Measurements from ENCODE around the gene PKLR. TPM values are rescaled to one million over a fixed set of nuclear protein-coding genes. Genes with fewer than 3 reads are reported as not detected.

The PKLR gene
- total and polyA plus RNA-seq, 2 donors (not counting 1 experiment from before 2014, with no cell fraction given): not detected

GRCh38 chr1:155307247-155307740 is 6.1 kb upstream of the PKLR start:
- Histone ChIP-seq H3K27me3 (replicated peaks in 1 of 4; ENCODE audit: control extremely low read depth in 1 of 4, control insufficient read depth in 3 of 4, insufficient read depth in 4 of 4, low read length in 3 of 4) (no peaks in the 10 kb centered on the region), H3K9me3 (ENCODE audit: control extremely low read depth in 1 of 3, control insufficient read depth in 2 of 3, insufficient read depth in 1 of 3, low read length in 2 of 3) (peaks cover 0 to 2% (median 0%) of the 10 kb centered on the region in 3 donors), H3K9ac (ENCODE audit: low read length) (no peak overlapping the region), H3K4me3 (ENCODE audit: control extremely low read depth in 1 of 5, extremely low read depth in 1 of 5, insufficient read depth in 1 of 5, low read depth in 2 of 5, low read length in 4 of 5) (no peak overlapping the region), H3K36me3 (replicated peaks in 1 of 2; ENCODE audit: control extremely low read depth in 1 of 2, control insufficient read depth in 1 of 2, extremely low read depth in 1 of 2, insufficient read depth in 2 of 2, low read length in 1 of 2) (no peaks in the 10 kb centered on the region), H2AFZ (ENCODE audit: insufficient read depth, low read depth, low read length, poor library complexity, severe bottlenecking) (no peak overlapping the region), H3K27ac (ENCODE audit: low read length in 2 of 2) (peak overlapping the region in 1 of 2 donors; percentile 91), H4K20me1 (ENCODE audit: control insufficient read depth, insufficient read depth, low read length, poor library complexity, severe bottlenecking) (no peaks in the 10 kb centered on the region), H3K4me2 (replicated peaks; ENCODE audit: low read depth, low read length, poor library complexity, severe bottlenecking) (no peak overlapping the region), H3K4me1 (ENCODE audit: control insufficient read depth in 2 of 2, insufficient read depth in 2 of 2, low read length in 2 of 2) (peaks cover 10 to 23% of the 10 kb centered on the region in 2 donors), H3K79me2 (ENCODE audit: control insufficient read depth, insufficient read depth, low read length) (peaks cover 30% of the 10 kb centered on the region)
- Mint-ChIP-seq H3K27ac (peak overlapping the region; percentile 79), H3K4me3 (peak overlapping the region; percentile 59), H3K4me1 (peaks cover 27% of the 10 kb centered on the region), H3K27me3 (peaks cover 4% of the 10 kb centered on the region), H3K9me3 (ENCODE audit: insufficient read depth) (no peaks in the 10 kb centered on the region)
- ChIA-PET POLR2A (interaction anchor here (0.7 to 1.4 kb wide), 4 partner anchors 16 to 1487 kb away, joined by 3 to 5 read pairs (median 4); partner anchors contain the start of gene SCAMP3), CTCF (interaction anchor here (0.7 to 5.0 kb wide), 7 partner anchors 10 to 79 kb away, joined by 3 to 46 read pairs (median 6); partner anchors contain the start of genes CLK2 and RUSC1)
- no peak for TF ChIP-seq EZH2 (IDR thresholded peaks at IDR 0.05; ENCODE audit: borderline replicate concordance, insufficient read depth, low read depth, low read length, poor library complexity, severe bottlenecking)
- TF ChIP-seq CTCF (IDR thresholded peaks at IDR 0.05): no peak
- ATAC-seq (ENCODE audit: low read depth) (no peak), DNase-seq (peak; percentile 52)
- intact Hi-C loops (cut with micrococcal nuclease): loop anchor here (5.0 kb wide), 1 partner anchor 550 kb away; the partner anchor contains the start of genes GON4L and SYT11
- 72% methylated on average over 5 of the region's 6 CpGs for WGBS (ENCODE audit: insufficient coverage)

GRCh38 chr1:155305881-155306391 is 4.7 kb upstream of the PKLR start:
- peaks cover 10 to 23% of the 10 kb centered on the region in 2 donors for H3K4me1 ChIP-seq (ENCODE audit: control insufficient read depth in 2 of 2, insufficient read depth in 2 of 2, low read length in 2 of 2)
- H3K79me2 ChIP-seq (ENCODE audit: control insufficient read depth, insufficient read depth, low read length): peaks cover 23% of the 10 kb centered on the region
- POLR2A ChIA-PET: interaction anchor here (0.6 kb wide), 1 partner anchor 640 kb away, joined by 3 read pairs; no protein-coding TSS in a partner anchor
- H3K27me3 Mint-ChIP-seq: peaks cover 4% of the 10 kb centered on the region
- no peak for DNase-seq
- no peaks in the 10 kb centered on the region for H4K20me1 ChIP-seq (ENCODE audit: control insufficient read depth, insufficient read depth, low read length, poor library complexity, severe bottlenecking)
- H3K4me2 ChIP-seq (replicated peaks; ENCODE audit: low read depth, low read length, poor library complexity, severe bottlenecking): no peak overlapping the region
- no peak overlapping the region for H2AFZ ChIP-seq (ENCODE audit: insufficient read depth, low read depth, low read length, poor library complexity, severe bottlenecking)
- no peaks in the 10 kb centered on the region for H3K27me3 ChIP-seq (replicated peaks in 1 of 4; ENCODE audit: control extremely low read depth in 1 of 4, control insufficient read depth in 3 of 4, insufficient read depth in 4 of 4, low read length in 3 of 4)
- 71% methylated on average over 5 of the region's 7 CpGs for WGBS (ENCODE audit: insufficient coverage)
- no peak overlapping the region for H3K4me3 Mint-ChIP-seq
- H3K4me1 Mint-ChIP-seq: peaks cover 22% of the 10 kb centered on the region
- H3K36me3 ChIP-seq (replicated peaks in 1 of 2; ENCODE audit: control extremely low read depth in 1 of 2, control insufficient read depth in 1 of 2, extremely low read depth in 1 of 2, insufficient read depth in 2 of 2, low read length in 1 of 2): no peaks in the 10 kb centered on the region
- H3K9ac ChIP-seq (ENCODE audit: low read length): no peak overlapping the region
- TF ChIP-seq CTCF (IDR thresholded peaks at IDR 0.05) (no peak), EZH2 (IDR thresholded peaks at IDR 0.05; ENCODE audit: borderline replicate concordance, insufficient read depth, low read depth, low read length, poor library complexity, severe bottlenecking) (no peak)
- H3K27ac Mint-ChIP-seq: peak overlapping the region; percentile 20
- H3K27ac ChIP-seq (ENCODE audit: low read length in 2 of 2): no peak overlapping the region
- peaks cover 0 to 2% (median 0%) of the 10 kb centered on the region in 3 donors for H3K9me3 ChIP-seq (ENCODE audit: control extremely low read depth in 1 of 3, control insufficient read depth in 2 of 3, insufficient read depth in 1 of 3, low read length in 2 of 3)
- ATAC-seq (ENCODE audit: low read depth): no peak
- CTCF ChIA-PET: interaction anchor here (1.0 to 5.0 kb wide), 4 partner anchors 12 to 55 kb away, joined by 3 to 46 read pairs (median 18); partner anchors contain the start of gene ENTREP3
- H3K4me3 ChIP-seq (ENCODE audit: control extremely low read depth in 1 of 5, extremely low read depth in 1 of 5, insufficient read depth in 1 of 5, low read depth in 2 of 5, low read length in 4 of 5): no peak overlapping the region
- H3K9me3 Mint-ChIP-seq (ENCODE audit: insufficient read depth): no peaks in the 10 kb centered on the region
- intact Hi-C loops (cut with micrococcal nuclease): loop anchor here (5.0 kb wide), 1 partner anchor 551 kb away; the partner anchor contains the start of genes GON4L and SYT11

Measured in B cell (primary cell).